H9 (cell line): ENCODE results near the gene ZDHHC19. TPM values are rescaled to one million over a fixed set of nuclear protein-coding genes. Genes with fewer than 3 reads are reported as not detected.

Experiments
- DNase-seq: peaks from one replicate; pipeline ENCODE4 v3.0.0-alpha.2; 2017
- H2AFZ ChIP-seq: one replicate; pipeline ENCODE4 v1.6.1; 2013; ENCODE audit warnings: mild to moderate bottlenecking, low read length, control low read depth, moderate library complexity
- H2AK5ac ChIP-seq: 2 replicates; pipeline ENCODE4 v1.6.1; 2013; ENCODE audit warnings: low read length, control low read depth, mixed read lengths; ENCODE audit not compliant: insufficient read length
- H2BK120ac ChIP-seq: one replicate; pipeline ENCODE4 v1.6.1; 2013; ENCODE audit warnings: low read depth, mild to moderate bottlenecking, low read length, control low read depth, inconsistent platforms; ENCODE audit not compliant: poor library complexity, severe bottlenecking
- H2BK12ac ChIP-seq: 2 replicates; pipeline ENCODE4 v1.6.1; 2013; ENCODE audit warnings: low read length, control low read depth, mixed read lengths, low read depth; ENCODE audit not compliant: insufficient read length
- H2BK15ac ChIP-seq: 2 replicates; pipeline ENCODE4 v1.6.1; 2013; ENCODE audit warnings: low read depth, low read length, control low read depth
- H2BK20ac ChIP-seq: one replicate; pipeline ENCODE4 v1.6.1; 2013; ENCODE audit warnings: low read depth, mild to moderate bottlenecking, low read length, control low read depth, inconsistent platforms; ENCODE audit not compliant: poor library complexity, severe bottlenecking
- H2BK5ac ChIP-seq: 2 replicates; pipeline ENCODE4 v1.6.1; 2013; ENCODE audit warnings: low read length, control low read depth, mixed read lengths; ENCODE audit not compliant: insufficient read length
- H3K14ac ChIP-seq: 2 replicates; pipeline ENCODE4 v1.6.1; 2013; ENCODE audit warnings: low read length, control low read depth; ENCODE audit not compliant: insufficient read depth
- H3K18ac ChIP-seq: 2 replicates; pipeline ENCODE4 v1.6.1; 2013; ENCODE audit warnings: low read depth, mild to moderate bottlenecking, mixed read lengths, low read length, control low read depth; ENCODE audit not compliant: insufficient read length
- H3K23ac ChIP-seq: 2 replicates; pipeline ENCODE4 v1.6.1; 2013; ENCODE audit warnings: low read length, control low read depth, mixed read lengths, low read depth; ENCODE audit not compliant: insufficient read length
- H3K23me2 ChIP-seq: 2 replicates; pipeline ENCODE4 v1.6.1; 2013; ENCODE audit warnings: low read depth, mild to moderate bottlenecking, mixed read lengths, low read length, control low read depth; ENCODE audit not compliant: insufficient read length, poor library complexity, severe bottlenecking
- H3K27ac ChIP-seq: 2 replicates; pipeline ENCODE4 v1.5.1; 2013; ENCODE audit warnings: low read length, control low read depth, mixed read lengths, low read depth; ENCODE audit not compliant: insufficient read length
- H3K27me3 ChIP-seq: 2 replicates; pipeline ENCODE4 v1.6.1; 2013; ENCODE audit warnings: low read length, control low read depth, inconsistent platforms; ENCODE audit not compliant: insufficient read depth
- H3K4ac ChIP-seq: 2 replicates; pipeline ENCODE4 v1.6.1; 2013; ENCODE audit warnings: low read depth, mild to moderate bottlenecking, control low read depth, inconsistent platforms, low read length, moderate library complexity
- H3K4me1 ChIP-seq: 2 replicates; pipeline ENCODE4 v1.6.1; 2013; ENCODE audit warnings: low read length, control low read depth, inconsistent platforms; ENCODE audit not compliant: insufficient read depth
- H3K4me2 ChIP-seq: 2 replicates; pipeline ENCODE4 v1.6.1; 2013; ENCODE audit warnings: low read length, control low read depth, mixed read lengths; ENCODE audit not compliant: insufficient read length, insufficient read depth
- H3K56ac ChIP-seq: 2 replicates; pipeline ENCODE4 v1.6.1; 2013; ENCODE audit warnings: low read depth, mild to moderate bottlenecking, mixed read lengths, low read length, control low read depth; ENCODE audit not compliant: insufficient read length
- H3K79me1 ChIP-seq: 2 replicates; pipeline ENCODE4 v1.6.1; 2013; ENCODE audit warnings: low read depth, mild to moderate bottlenecking, moderate library complexity, low read length, control low read depth, inconsistent platforms; ENCODE audit not compliant: insufficient read depth, poor library complexity, severe bottlenecking
- H3K79me2 ChIP-seq: 2 replicates; pipeline ENCODE4 v1.6.1; 2013; ENCODE audit warnings: low read length, control low read depth, inconsistent platforms; ENCODE audit not compliant: insufficient read depth
- H3K9ac ChIP-seq: 2 replicates; pipeline ENCODE4 v1.6.1; 2013; ENCODE audit warnings: low read length, control low read depth, mixed read lengths; ENCODE audit not compliant: insufficient read length; ENCODE audit errors: extremely low read depth
- H3K9me3 ChIP-seq: one replicate; pipeline ENCODE4 v1.6.1; 2013; ENCODE audit warnings: low read depth, low read length, inconsistent platforms; ENCODE audit not compliant: control insufficient read depth
- H3T11ph ChIP-seq: one replicate; pipeline ENCODE4 v1.6.1; 2013; ENCODE audit warnings: mild to moderate bottlenecking, low read length, control low read depth, inconsistent platforms
- H4K20me1 ChIP-seq: one replicate; pipeline ENCODE4 v1.6.1; 2013; ENCODE audit not compliant: control insufficient read depth, insufficient read length, insufficient read depth
- H4K5ac ChIP-seq: 2 replicates; pipeline ENCODE4 v1.6.1; 2013; ENCODE audit warnings: low read depth, mild to moderate bottlenecking, mixed read lengths, low read length, control low read depth; ENCODE audit not compliant: insufficient read length
- H4K8ac ChIP-seq: replicated peaks from 2 replicates; pipeline ENCODE4 v1.6.1; 2013; ENCODE audit warnings: low read length, control low read depth, mixed read lengths, low read depth; ENCODE audit not compliant: insufficient read length
- H4K91ac ChIP-seq: 2 replicates; pipeline ENCODE4 v1.6.1; 2013; ENCODE audit warnings: low read depth, mild to moderate bottlenecking, moderate library complexity, mixed read lengths, low read length, control low read depth; ENCODE audit not compliant: insufficient read length
- H3K27ac Mint-ChIP-seq, 3 experiments: 2 replicates in 2 of 3; 3 replicates in 1 of 3; pipeline ENCODE4 v1.8.0; 2020 to 2021; ENCODE audit warnings: mixed read lengths in 3 of 3, mild to moderate bottlenecking in 1 of 3, moderate library complexity in 1 of 3
- H3K27me3 Mint-ChIP-seq: 2 replicates; pipeline ENCODE4 v1.8.0; 2021; ENCODE audit warnings: low read depth, mild to moderate bottlenecking, moderate library complexity, mixed read lengths
- H3K36me3 Mint-ChIP-seq, 3 experiments: 2 replicates in 2 of 3; 3 replicates in 1 of 3; pipeline ENCODE4 v1.8.0; 2020 to 2021; ENCODE audit warnings: low read depth in 3 of 3, mixed read lengths in 3 of 3; ENCODE audit not compliant: insufficient read depth in 1 of 3
- H3K4me1 Mint-ChIP-seq, 2 experiments: 2 replicates each; pipeline ENCODE4 v1.8.0; 2020; ENCODE audit warnings: mixed read lengths in 2 of 2
- H3K4me3 Mint-ChIP-seq, 2 experiments: 2 replicates in 1 of 2; 3 replicates in 1 of 2; pipeline ENCODE4 v1.8.0; 2020 to 2021; ENCODE audit warnings: mild to moderate bottlenecking in 2 of 2, mixed read lengths in 2 of 2, moderate library complexity in 1 of 2
- H3K9me3 Mint-ChIP-seq, 2 experiments: 2 replicates in 1 of 2; 3 replicates in 1 of 2; pipeline ENCODE4 v1.8.0; 2020; ENCODE audit warnings: mild to moderate bottlenecking in 2 of 2, mixed read lengths in 2 of 2, moderate library complexity in 1 of 2
- CTCF ChIP-seq: fragments of 200-600 bp; sonication (generic); conservative IDR thresholded peaks from 3 replicates; pipeline ENCODE4 v1.8.0; 2021; ENCODE audit warnings: antibody characterized with exemption, mild to moderate bottlenecking
- WGBS: extraction: QIAGEN DNeasy Blood & Tissue Kit; methylation state at CpG from one replicate; pipeline ENCODE4 v1.1.7; 2013; ENCODE audit warnings: missing lambda C conversion rate, low lambda C conversion rate, mixed read lengths; ENCODE audit not compliant: insufficient read length; ENCODE audit errors: extremely low coverage; 5-methylcytosine and 5-hydroxymethylcytosine counted together
- total RNA-seq: library from RNA; stranded (reverse); gene quantifications from 2 replicates; pipeline ENCODE4 v1.2.1, GENCODE V29; 2021

ZDHHC19 gene
- total RNA-seq, 1 experiment from 2014 or later: 2.2 TPM

- Histone ChIP-seq H3K4ac (no peak overlapping the region), H3K23ac (no peak overlapping the region), H2AK5ac (no peak overlapping the region), H3K4me1 (no peaks in the 10 kb centered on the region), H3K79me1 (no peaks in the 10 kb centered on the region), H3K79me2 (no peaks in the 10 kb centered on the region), H2BK12ac (no peak overlapping the region), H3K56ac (no peak overlapping the region), H2BK120ac (no peak overlapping the region), H2AFZ (no peak overlapping the region), H3K9ac (no peak overlapping the region), H2BK15ac (no peak overlapping the region), H3K23me2 (no peaks in the 10 kb centered on the region), H4K8ac (no peak overlapping the region), H3K14ac (no peak overlapping the region), H3K9me3 (no peaks in the 10 kb centered on the region), H2BK20ac (no peak overlapping the region), H3K27me3 (no peaks in the 10 kb centered on the region), H4K5ac (no peak overlapping the region), H3K27ac (no peak overlapping the region), H4K20me1 (no peaks in the 10 kb centered on the region), H3K4me2 (no peak overlapping the region), H3T11ph (no peak overlapping the region), H4K91ac (no peak overlapping the region), H2BK5ac (no peak overlapping the region), H3K18ac (no peak overlapping the region)
- H3K4me3 Mint-ChIP-seq: no peak overlapping the region
- no peaks in the 10 kb centered on the region for H3K4me1 Mint-ChIP-seq
- H3K27ac Mint-ChIP-seq: no peak overlapping the region
- peaks cover 0 to 20% (median 8%) of the 10 kb centered on the region in 3 experiments; a peak in 5 of 7 replicates for H3K36me3 Mint-ChIP-seq
- H3K27me3 Mint-ChIP-seq: no peaks in the 10 kb centered on the region
- WGBS: no CpG with 5 or more reads among the region's 16 CpGs
- no peak for TF ChIP-seq CTCF
- no peaks in the 10 kb centered on the region; a peak in 1 of 5 replicates for H3K9me3 Mint-ChIP-seq
- DNase-seq: no peak
Observed at GRCh38 chr3:196251918-196252317, 40.7 kb upstream of the ZDHHC19 start.
